IMR-90 (cell line): ENCODE data around the gene C6orf89. TPM values are rescaled to one million over a fixed set of nuclear protein-coding genes. Genes with fewer than 3 reads are reported as not detected.

Source experiments
- ATAC-seq: fragments of 200-7000 bp; cut with Tn5 transposase; 2 replicates; pipeline ENCODE4 v1.9.1; 2020; ENCODE audit warnings: low read depth, mild to moderate bottlenecking, moderate library complexity
- BruUV-seq: library from RNA; stranded (reverse); fragments of 400-500 nt; replicated peaks from 2 replicates; lab custom pipeline; 2021; lab: Mats Ljungman, UMichigan
- CTCF ChIA-PET: fragments of 300-600 bp; formaldehyde crosslinking; extraction: SDS; loops from one replicate; lab custom pipeline; 2021; ENCODE audit warnings: antibody characterized with exemption; lab: Yijun Ruan, JAX
- POLR2A ChIA-PET: fragments of 300-600 bp; sonication (Branson Sonifier 250); formaldehyde crosslinking; loops from one replicate; lab custom pipeline; 2022; ENCODE audit warnings: antibody characterized with exemption; ENCODE audit not compliant: unreplicated experiment; lab: Charles Lee
- DNase-seq: peaks from one replicate; pipeline ENCODE4 v3.0.0; 2013
- H2AFZ ChIP-seq: replicated peaks from 2 replicates; pipeline ENCODE3; 2013; ENCODE audit warnings: low read length, mild to moderate bottlenecking; ENCODE audit not compliant: poor library complexity
- H2AK5ac ChIP-seq: 2 replicates; pipeline ENCODE4 v1.6.1; 2013; ENCODE audit warnings: low read depth, low read length, inconsistent platforms
- H2AK9ac ChIP-seq: replicated peaks from 2 replicates; pipeline ENCODE3; 2013; ENCODE audit warnings: mild to moderate bottlenecking, low read depth, low read length, moderate library complexity; ENCODE audit not compliant: poor library complexity
- H2BK120ac ChIP-seq: 2 replicates; pipeline ENCODE4 v1.6.1; 2013; ENCODE audit warnings: low read depth, low read length, inconsistent platforms
- H2BK15ac ChIP-seq: 3 replicates; pipeline ENCODE4 v1.6.1; 2013; ENCODE audit warnings: low read depth, low read length, inconsistent platforms
- H2BK20ac ChIP-seq: 2 replicates; pipeline ENCODE4 v1.6.1; 2013; ENCODE audit warnings: low read depth, mild to moderate bottlenecking, inconsistent platforms, low read length, moderate library complexity
- H2BK5ac ChIP-seq: 2 replicates; pipeline ENCODE4 v1.6.1; 2013; ENCODE audit warnings: mild to moderate bottlenecking, low read depth, low read length, inconsistent platforms; ENCODE audit not compliant: poor library complexity, severe bottlenecking
- H3K14ac ChIP-seq: replicated peaks from 2 replicates; pipeline ENCODE4 v1.6.1; 2013; ENCODE audit warnings: low read depth, low read length, inconsistent platforms
- H3K18ac ChIP-seq: 2 replicates; pipeline ENCODE4 v1.6.1; 2013; ENCODE audit warnings: low read depth, low read length, control low read depth
- H3K23ac ChIP-seq: 2 replicates; pipeline ENCODE4 v1.6.1; 2013; ENCODE audit warnings: low read depth, low read length, inconsistent platforms
- H3K27ac ChIP-seq: 2 replicates; pipeline ENCODE4 v1.5.1; 2013; ENCODE audit warnings: mild to moderate bottlenecking, control low read depth, low read length; ENCODE audit not compliant: insufficient read depth
- H3K27me3 ChIP-seq: 2 replicates; pipeline ENCODE4 v1.6.1; 2013; ENCODE audit warnings: low read length; ENCODE audit not compliant: control insufficient read depth, insufficient read depth
- H3K36me3 ChIP-seq: 2 replicates; pipeline ENCODE4 v1.6.1; 2013; ENCODE audit warnings: low read length, mixed read lengths; ENCODE audit not compliant: control insufficient read depth, insufficient read depth
- H3K4ac ChIP-seq: 2 replicates; pipeline ENCODE4 v1.6.1; 2013; ENCODE audit warnings: low read depth, low read length, inconsistent platforms
- H3K4me1 ChIP-seq: 2 replicates; pipeline ENCODE4 v1.6.1; 2013; ENCODE audit warnings: low read length, mixed read lengths; ENCODE audit not compliant: control insufficient read depth, insufficient read depth
- H3K4me2 ChIP-seq: 2 replicates; pipeline ENCODE4 v1.6.1; 2013; ENCODE audit warnings: low read depth, mild to moderate bottlenecking, control low read depth, low read length, moderate library complexity
- H3K4me3 ChIP-seq: 2 replicates; pipeline ENCODE4 v1.5.1; 2013; ENCODE audit warnings: low read depth, mild to moderate bottlenecking, control low read depth, low read length, moderate library complexity; ENCODE audit not compliant: insufficient read depth
- H3K56ac ChIP-seq: 2 replicates; pipeline ENCODE4 v1.6.1; 2013; ENCODE audit warnings: low read length, inconsistent platforms; ENCODE audit not compliant: insufficient read depth; ENCODE audit errors: extremely low read depth
- H3K79me1 ChIP-seq, 2 experiments: 2 replicates each; pipeline ENCODE4 v1.6.1; 2013; ENCODE audit warnings: low read length in 2 of 2, inconsistent platforms in 1 of 2, low read depth in 1 of 2
- H3K9ac ChIP-seq: 2 replicates; pipeline ENCODE4 v1.6.1; 2013; ENCODE audit warnings: low read depth, low read length, control low read depth
- H3K9me1 ChIP-seq: 2 replicates; pipeline ENCODE4 v1.6.1; 2013; ENCODE audit warnings: low read length, inconsistent platforms; ENCODE audit not compliant: insufficient read depth
- H3K9me3 ChIP-seq: 2 replicates; pipeline ENCODE4 v1.6.1; 2013; ENCODE audit warnings: low read length; ENCODE audit not compliant: control insufficient read depth, insufficient read depth
- H4K20me1 ChIP-seq: 2 replicates; pipeline ENCODE4 v1.6.1; 2013; ENCODE audit warnings: low read length, inconsistent platforms; ENCODE audit not compliant: insufficient read depth
- H4K5ac ChIP-seq: 2 replicates; pipeline ENCODE4 v1.6.1; 2013; ENCODE audit warnings: mild to moderate bottlenecking, low read depth, low read length, control low read depth
- H4K8ac ChIP-seq, 2 experiments: 2 replicates each; pipeline ENCODE4 v1.6.1; 2013; ENCODE audit warnings: low read depth in 2 of 2, low read length in 2 of 2, control low read depth in 1 of 2, inconsistent platforms in 1 of 2
- H4K91ac ChIP-seq: 2 replicates; pipeline ENCODE4 v1.6.1; 2013; ENCODE audit warnings: low read depth, low read length, inconsistent platforms; ENCODE audit not compliant: insufficient read depth
- SMC3 ChIP-seq: fragments of 150-350 bp; IDR thresholded peaks from 2 replicates; pipeline ENCODE4 v1.6.1; 2016; ENCODE audit warnings: low read depth, mild to moderate bottlenecking, antibody characterized with exemption, low read length, moderate library complexity
- WGBS, 2 experiments: methylation state at CpG; one replicate each; pipeline versions ENCODE4 v1.1.5 to v1.1.7; 2013; ENCODE audit warnings: missing lambda C conversion rate in 2 of 2; ENCODE audit not compliant: insufficient read length in 1 of 2; ENCODE audit errors: extremely low coverage in 2 of 2; 5-methylcytosine and 5-hydroxymethylcytosine counted together
- dilution Hi-C: fragments of 300-500 bp; cut with HindIII; formaldehyde crosslinking; loops from one replicate; pipeline ENCODE4 v1.14.3; 2018; ENCODE audit warnings: low sequenced_read_pairs; ENCODE audit not compliant: unreplicated experiment
- in situ Hi-C: fragments of 300-500 bp; cut with MboI; formaldehyde crosslinking; loops from 3 replicates; pipeline ENCODE4 v1.14.3; 2019; ENCODE audit warnings: low sequenced_read_pairs, inconsistent platforms, mixed read lengths
- intact Hi-C: fragments of 100-400 bp; cut with micrococcal nuclease; formaldehyde crosslinking; loops from 2 replicates; pipeline ENCODE4 v1.10.0; 2022
- polyA plus RNA-seq, 3 experiments: library from polyadenylated mRNA; depleted of rRNA; stranded (reverse); fragments of >200 nt; gene quantifications; 2 replicates each; pipeline ENCODE4 v1.2.3, GENCODE V29; 2012; ENCODE audit warnings: low replicate concordance in 1 of 3
- total RNA-seq: library from RNA; depleted of rRNA; stranded (reverse); fragments of >200 nt; gene quantifications from 2 replicates; pipeline ENCODE4 v1.2.3, GENCODE V29; 2012

Gene C6orf89
- total and polyA plus RNA-seq, 2 of the 4 experiments (the other 2 are of a cell fraction) = 30.8 to 52.3 TPM

DNA sequence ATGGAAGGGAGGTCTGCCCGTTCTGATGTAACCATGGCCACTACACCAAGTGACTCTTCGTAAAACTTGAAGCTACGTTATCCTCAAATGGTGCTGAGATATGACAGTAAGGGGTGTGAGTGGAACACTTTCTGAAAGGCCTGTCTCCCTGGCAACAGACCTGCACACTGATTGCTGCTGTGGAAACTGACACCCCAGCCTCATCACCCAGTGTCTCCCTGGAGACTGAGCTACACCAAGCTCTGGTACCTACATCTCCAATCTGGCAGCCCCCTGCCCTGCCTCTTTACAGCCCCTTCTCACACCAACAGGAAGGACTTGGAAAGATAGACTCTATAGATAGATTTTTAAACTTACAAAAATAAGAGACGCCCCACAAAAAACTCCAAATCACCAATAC lies 82.0 kb downstream of the C6orf89 start:
- POLR2A ChIA-PET = no interaction called here
- no peak overlapping the region for H2BK15ac ChIP-seq
- H3K9me3 ChIP-seq = no peaks in the 10 kb centered on the region
- H3K27me3 ChIP-seq = no peaks in the 10 kb centered on the region
- H3K18ac ChIP-seq = no peak overlapping the region
- H2AK5ac ChIP-seq = no peak overlapping the region
- H4K5ac ChIP-seq = no peak overlapping the region
- H2BK120ac ChIP-seq = no peak overlapping the region
- H2AFZ ChIP-seq = no peak overlapping the region
- no peak overlapping the region for H2BK5ac ChIP-seq
- BruUV-seq = no TSS peak
- no peaks in the 10 kb centered on the region for H3K4me1 ChIP-seq
- H3K36me3 ChIP-seq = peaks cover 61% of the 10 kb centered on the region
- no peak for TF ChIP-seq SMC3
- H4K20me1 ChIP-seq = peaks cover 21% of the 10 kb centered on the region
- H3K23ac ChIP-seq = no peak overlapping the region
- H3K79me1 ChIP-seq = peaks cover 17 to 23% of the 10 kb centered on the region in 2 experiments; a peak in 3 of 4 replicates
- H2AK9ac ChIP-seq = no peak overlapping the region
- H2BK20ac ChIP-seq = no peak overlapping the region
- H3K9ac ChIP-seq = no peak overlapping the region
- intact Hi-C loops (no loop called here), in situ Hi-C loops (no loop called here), dilution Hi-C loops (no loop called here)
- no peak for DNase-seq
- no peak overlapping the region for H4K91ac ChIP-seq
- no CpG with 5 or more reads among the region's 4 CpGs for WGBS, 2 experiments
- H3K4me3 ChIP-seq = no peak overlapping the region
- CTCF ChIA-PET = no interaction called here
- ATAC-seq = no peak
- no peak overlapping the region for H3K27ac ChIP-seq
- no peak overlapping the region for H3K56ac ChIP-seq
- H3K9me1 ChIP-seq = no peaks in the 10 kb centered on the region
- H3K14ac ChIP-seq = no peak overlapping the region
- H4K8ac ChIP-seq = no peak overlapping the region
- no peak overlapping the region for H3K4ac ChIP-seq
- H3K4me2 ChIP-seq = no peak overlapping the region
